Upper lobe of right lung (tissue), 1 donor: Measurements from ENCODE around the gene DYRK1A. TPM values are rescaled to one million over a fixed set of nuclear protein-coding genes. Genes with fewer than 3 reads are reported as not detected.

Experiments
- ATAC-seq: fragments of 200-7000 bp; cut with Tn5 transposase; one replicate; pipeline ENCODE4 v1.9.1; 2020; ENCODE audit warnings: mild to moderate bottlenecking, moderate library complexity
- DNase-seq: peaks from one replicate; pipeline ENCODE4 v3.0.0-alpha.2; 2020
- H3K27ac ChIP-seq: fragments of 200-600 bp; one replicate; pipeline ENCODE4 v1.8.0; 2022
- H3K27me3 ChIP-seq: fragments of 200-600 bp; one replicate; pipeline ENCODE4 v1.8.0; 2022; ENCODE audit warnings: mild to moderate bottlenecking
- H3K36me3 ChIP-seq: fragments of 200-600 bp; one replicate; pipeline ENCODE4 v1.8.0; 2022
- H3K4me1 ChIP-seq: fragments of 200-600 bp; one replicate; pipeline ENCODE4 v1.8.0; 2022
- H3K4me3 ChIP-seq: fragments of 200-600 bp; one replicate; pipeline ENCODE4 v1.8.0; 2022; ENCODE audit warnings: mild to moderate bottlenecking
- H3K9me3 ChIP-seq: fragments of 200-600 bp; one replicate; pipeline ENCODE4 v1.8.0; 2022
- intact Hi-C: fragments of 100-400 bp; cut with DNase I; formaldehyde crosslinking; loops from one replicate; pipeline ENCODE4 v1.11.0; 2022
- total RNA-seq: library from RNA; stranded (reverse); fragmentation: NEBNext Ultra II Directional; extraction: Animal tissue kit (Norgen Biotek cat#: 25700); gene quantifications from one replicate; pipeline ENCODE4 v1.2.1, GENCODE V29; 2021
- TF ChIP-seq, protein P1 (sequence below): fragments of 200-600 bp; IDR thresholded peaks from one replicate; pipeline ENCODE4 v1.8.0; 2022; ENCODE audit warnings: antibody characterized with exemption
- donor health status: DM: no; HTN: yes; CAD: no; lungs with severe emphysema.

DYRK1A gene
- total RNA-seq, 1 donor from 2014 or later: 70.9 TPM

DNA sequence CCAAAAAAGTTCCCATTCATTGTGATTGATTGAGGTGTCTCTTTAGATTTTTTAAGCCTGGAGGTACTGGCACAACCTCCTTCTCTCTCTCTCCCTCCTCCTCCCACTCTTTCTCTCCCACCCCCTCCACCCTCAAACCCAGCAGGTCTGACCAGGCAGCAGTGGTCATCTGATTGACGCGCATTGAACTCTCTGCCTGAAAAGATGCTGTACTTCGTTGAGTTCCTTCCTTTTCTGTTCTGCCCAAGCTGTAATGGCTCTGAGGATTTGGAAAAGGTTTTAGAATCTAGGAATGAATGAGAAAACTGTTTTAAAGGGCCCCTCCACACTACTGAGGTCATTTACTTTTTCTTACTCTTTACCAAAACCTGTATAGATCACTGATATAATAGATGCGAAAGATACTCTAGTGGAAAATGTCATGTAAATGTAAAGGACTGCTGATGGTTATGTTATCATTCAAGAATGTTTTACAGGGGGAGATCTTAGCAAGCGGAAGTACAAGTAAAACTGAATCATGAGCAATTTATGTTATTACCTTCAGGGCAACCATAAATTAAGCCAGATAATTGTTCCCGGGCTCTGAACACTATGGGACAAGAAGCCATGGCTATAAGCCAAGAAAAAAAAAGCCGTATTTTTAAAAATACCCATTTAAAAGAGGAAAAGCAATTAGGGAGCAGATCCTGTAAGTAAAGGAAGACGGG lies 25.2 kb upstream of the DYRK1A start:
- ATAC-seq (no peak), DNase-seq (no peak)
- Histone ChIP-seq H3K4me1 (peaks cover 19% of the 10 kb centered on the region), H3K27ac (no peak overlapping the region), H3K36me3 (no peaks in the 10 kb centered on the region), H3K27me3 (no peaks in the 10 kb centered on the region), H3K4me3 (no peak overlapping the region), H3K9me3 (no peaks in the 10 kb centered on the region)
- intact Hi-C loops: no loop called here
- TF ChIP-seq, protein P1, sequence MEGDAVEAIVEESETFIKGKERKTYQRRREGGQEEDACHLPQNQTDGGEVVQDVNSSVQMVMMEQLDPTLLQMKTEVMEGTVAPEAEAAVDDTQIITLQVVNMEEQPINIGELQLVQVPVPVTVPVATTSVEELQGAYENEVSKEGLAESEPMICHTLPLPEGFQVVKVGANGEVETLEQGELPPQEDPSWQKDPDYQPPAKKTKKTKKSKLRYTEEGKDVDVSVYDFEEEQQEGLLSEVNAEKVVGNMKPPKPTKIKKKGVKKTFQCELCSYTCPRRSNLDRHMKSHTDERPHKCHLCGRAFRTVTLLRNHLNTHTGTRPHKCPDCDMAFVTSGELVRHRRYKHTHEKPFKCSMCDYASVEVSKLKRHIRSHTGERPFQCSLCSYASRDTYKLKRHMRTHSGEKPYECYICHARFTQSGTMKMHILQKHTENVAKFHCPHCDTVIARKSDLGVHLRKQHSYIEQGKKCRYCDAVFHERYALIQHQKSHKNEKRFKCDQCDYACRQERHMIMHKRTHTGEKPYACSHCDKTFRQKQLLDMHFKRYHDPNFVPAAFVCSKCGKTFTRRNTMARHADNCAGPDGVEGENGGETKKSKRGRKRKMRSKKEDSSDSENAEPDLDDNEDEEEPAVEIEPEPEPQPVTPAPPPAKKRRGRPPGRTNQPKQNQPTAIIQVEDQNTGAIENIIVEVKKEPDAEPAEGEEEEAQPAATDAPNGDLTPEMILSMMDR: no peak

DNA sequence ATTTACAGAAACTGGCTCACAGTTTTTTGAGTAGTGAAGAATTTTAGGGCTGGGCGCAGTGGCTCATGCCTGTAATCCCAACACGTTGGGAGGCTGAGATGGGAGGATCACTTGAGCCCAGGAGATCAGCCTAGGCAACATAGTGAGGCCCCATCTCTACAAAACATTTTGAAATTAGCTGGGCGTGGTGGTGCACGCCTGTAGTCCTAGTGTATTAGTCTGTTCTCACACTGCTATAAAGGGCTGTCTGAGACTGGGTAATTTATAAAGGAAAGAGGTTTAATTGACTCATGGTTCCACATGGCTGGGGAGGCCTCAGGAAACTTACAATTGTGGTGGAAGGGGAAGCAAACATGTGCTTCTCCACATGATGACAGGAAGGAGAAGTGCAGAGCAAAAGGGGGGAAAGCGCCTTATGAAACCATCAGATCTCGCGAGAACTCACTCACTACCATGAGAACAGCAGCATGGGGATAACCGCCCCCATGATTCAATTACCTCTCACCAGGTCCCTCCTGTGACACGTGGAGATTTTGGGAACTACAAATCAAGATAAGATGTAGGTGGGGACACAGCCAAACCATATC lies 24.4 kb upstream of the DYRK1A start:
- no peak for DNase-seq
- H3K9me3 ChIP-seq: no peaks in the 10 kb centered on the region
- no peaks in the 10 kb centered on the region for H3K36me3 ChIP-seq
- no peaks in the 10 kb centered on the region for H3K27me3 ChIP-seq
- no peak overlapping the region for H3K4me3 ChIP-seq
- peaks cover 19% of the 10 kb centered on the region for H3K4me1 ChIP-seq
- no peak for ATAC-seq
- H3K27ac ChIP-seq: no peak overlapping the region
- intact Hi-C loops: no loop called here
- TF ChIP-seq, protein P1: no peak

DNA sequence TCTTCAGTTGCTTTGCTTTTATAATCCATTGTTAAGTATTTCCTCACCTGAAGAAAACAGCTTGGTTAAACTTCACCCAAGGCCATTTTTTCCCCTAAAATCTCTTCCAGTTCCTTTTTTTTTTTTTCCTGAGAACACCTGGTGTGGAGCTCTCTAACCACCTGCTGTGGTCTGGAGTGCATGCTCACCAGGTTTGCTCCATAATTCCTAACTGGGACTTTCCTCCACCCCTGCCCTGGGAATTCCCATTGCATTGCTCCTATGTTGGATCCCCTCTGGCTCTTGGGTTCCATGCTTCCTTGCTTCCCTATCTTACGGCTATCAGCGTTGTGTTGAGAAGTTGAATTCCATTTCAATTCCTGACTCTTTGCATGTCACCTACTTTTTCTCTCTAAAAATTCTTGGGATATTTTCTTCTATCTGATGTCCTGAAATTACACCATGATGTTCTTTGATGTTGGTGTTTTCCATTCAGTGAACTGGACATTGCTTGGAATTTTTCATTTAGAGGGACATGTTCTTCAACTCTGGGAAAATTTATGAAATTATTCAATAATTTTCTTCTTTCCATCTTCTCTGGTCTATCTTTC lies 19.6 kb upstream of the DYRK1A start:
- TF ChIP-seq, protein P1: no peak
- no peak overlapping the region for H3K4me3 ChIP-seq
- peaks cover 11% of the 10 kb centered on the region for H3K9me3 ChIP-seq
- no peaks in the 10 kb centered on the region for H3K36me3 ChIP-seq
- DNase-seq: no peak
- no peaks in the 10 kb centered on the region for H3K27me3 ChIP-seq
- intact Hi-C loops: no loop called here
- ATAC-seq: no peak
- no peaks in the 10 kb centered on the region for H3K4me1 ChIP-seq
- H3K27ac ChIP-seq: no peak overlapping the region

DNA sequence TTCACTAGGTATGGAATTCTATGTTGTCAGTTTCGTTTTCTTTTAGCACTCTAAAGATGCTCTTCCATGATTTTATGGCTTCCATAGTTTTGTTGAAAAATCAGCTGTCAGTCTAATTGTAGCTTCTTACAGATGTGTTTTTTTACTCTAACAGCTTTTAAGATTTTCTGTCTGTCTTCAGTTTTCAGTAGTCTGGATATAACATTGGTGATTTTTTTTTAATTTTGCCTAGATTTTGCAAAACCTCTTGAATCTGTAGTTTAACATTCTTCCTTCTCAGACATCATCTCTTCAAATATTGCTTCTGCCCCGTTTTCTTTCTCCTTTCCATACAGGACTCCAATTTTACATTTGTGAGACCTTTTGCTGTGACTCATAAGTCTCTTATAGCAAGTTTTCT lies 17.9 kb upstream of the DYRK1A start:
- H3K9me3 ChIP-seq: peaks cover 11% of the 10 kb centered on the region
- ATAC-seq (no peak), DNase-seq (no peak)
- H3K27me3 ChIP-seq: no peaks in the 10 kb centered on the region
- TF ChIP-seq, protein P1: no peak
- no peak overlapping the region for H3K4me3 ChIP-seq
- no peaks in the 10 kb centered on the region for H3K36me3 ChIP-seq
- H3K4me1 ChIP-seq: no peaks in the 10 kb centered on the region
- intact Hi-C loops: no loop called here
- no peak overlapping the region for H3K27ac ChIP-seq

DNA sequence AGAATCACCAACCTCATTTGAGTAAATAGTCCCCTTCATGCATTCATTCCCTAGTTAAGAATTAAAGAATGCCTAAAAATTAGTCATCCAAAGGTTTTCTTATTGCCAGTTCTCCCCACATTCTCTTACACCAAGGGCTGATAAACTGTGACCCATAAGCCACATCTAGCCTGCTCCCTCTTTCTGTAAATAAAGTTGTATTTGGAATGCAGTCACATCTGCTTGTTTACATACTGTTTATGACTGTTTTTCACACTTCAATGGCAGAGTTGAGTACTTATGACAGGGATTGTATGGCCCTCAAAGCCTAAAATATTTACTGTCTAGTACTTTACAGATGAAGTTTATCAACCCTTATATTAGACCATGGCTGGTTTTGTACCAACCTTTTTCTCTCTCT lies 16.1 kb upstream of the DYRK1A start:
- no peak for ATAC-seq
- H3K27ac ChIP-seq: no peak overlapping the region
- no peak overlapping the region for H3K4me3 ChIP-seq

More for the DNA sequence above, 16.1 kb upstream of the DYRK1A start:
- Histone ChIP-seq H3K36me3 (no peaks in the 10 kb centered on the region), H3K9me3 (peaks cover 11% of the 10 kb centered on the region), H3K27me3 (no peaks in the 10 kb centered on the region), H3K4me1 (no peaks in the 10 kb centered on the region)
- TF ChIP-seq, protein P1: no peak
- DNase-seq: no peak
- intact Hi-C loops: no loop called here
